ENCODE data around the gene TNS4.

TNS4 gene

GRCh38 chr17:40462343-40463121, 38.9 kb downstream of the TNS4 start:
- no peak for TF ChIP-seq CTCF (IDR thresholded peaks at IDR 0.05; ENCODE audit: borderline replicate concordance, control extremely low read depth, extremely low read depth, insufficient read depth, missing control alignments)
- DNase-seq (ENCODE audit: low spot score), result no peak
- in situ Hi-C loops (cut with MboI; ENCODE audit: low sequenced_read_pairs, unreplicated experiment), result no loop called here

- no peak for DNase-seq (ENCODE audit: low spot score)
- no peak for TF ChIP-seq CTCF (IDR thresholded peaks at IDR 0.05; ENCODE audit: borderline replicate concordance, control extremely low read depth, extremely low read depth, insufficient read depth, missing control alignments)
- in situ Hi-C loops (cut with MboI; ENCODE audit: low sequenced_read_pairs, unreplicated experiment), result no loop called here
These were observed 39.6 kb downstream of the TNS4 start for GRCh38 chr17:40461732-40462342.

- in situ Hi-C loops (cut with MboI; ENCODE audit: low sequenced_read_pairs, unreplicated experiment), result no loop called here
- TF ChIP-seq CTCF (IDR thresholded peaks at IDR 0.05; ENCODE audit: borderline replicate concordance, control extremely low read depth, extremely low read depth, insufficient read depth, missing control alignments), result no peak
- no peak for DNase-seq (ENCODE audit: low spot score)
These were observed 40.3 kb downstream of the TNS4 start for GRCh38 chr17:40460968-40461731.

GRCh38 chr17:40460604-40460967, 40.8 kb downstream of the TNS4 start:
- no peak for TF ChIP-seq CTCF (IDR thresholded peaks at IDR 0.05; ENCODE audit: borderline replicate concordance, control extremely low read depth, extremely low read depth, insufficient read depth, missing control alignments)
- in situ Hi-C loops (cut with MboI; ENCODE audit: low sequenced_read_pairs, unreplicated experiment), result no loop called here
- DNase-seq (ENCODE audit: low spot score), result no peak

- TF ChIP-seq CTCF (IDR thresholded peaks at IDR 0.05; ENCODE audit: borderline replicate concordance, control extremely low read depth, extremely low read depth, insufficient read depth, missing control alignments), result no peak
- no peak for DNase-seq (ENCODE audit: low spot score)
- in situ Hi-C loops (cut with MboI; ENCODE audit: low sequenced_read_pairs, unreplicated experiment), result no loop called here
These were observed 41.5 kb downstream of the TNS4 start for GRCh38 chr17:40459636-40460603.
